ENCODE measurements around the gene RPH3AL. TPM values are rescaled to one million over a fixed set of nuclear protein-coding genes. Genes with fewer than 3 reads are reported as not detected.

The RPH3AL gene
- total and polyA plus RNA-seq, 2 of the 8 experiments (the other 6 are each of a cell fraction or from before 2014, with no cell fraction given) = 5.6 to 5.8 TPM

GRCh38 chr17:285751-286422 lies 66.7 kb downstream of the RPH3AL start:
- Histone ChIP-seq H4K20me1 (replicated peaks in 1 of 2; ENCODE audit: control insufficient read depth in 1 of 2, insufficient read depth in 2 of 2, low read length in 2 of 2) (no peaks in the 10 kb centered on the region), H3K4me2 (ENCODE audit: insufficient read depth in 1 of 2, low read depth in 2 of 2, low read length in 2 of 2) (no peak overlapping the region; a peak in 1 of 4 replicates), H3K56ac (replicated peaks; ENCODE audit: insufficient read length, low read depth, low read length) (no peak overlapping the region), H3K27me3 (replicated peaks in 1 of 4; ENCODE audit: control insufficient read depth in 3 of 4, extremely low read depth in 1 of 4, insufficient read depth in 3 of 4, low read length in 3 of 4) (peaks cover 0 to 8% (median 0%) of the 10 kb centered on the region in 4 experiments; a peak in 3 of 7 replicates), H4K8ac (ENCODE audit: extremely low read depth, insufficient read depth, low read length) (no peak overlapping the region), H3K9ac (replicated peaks in 1 of 4; ENCODE audit: extremely low read depth in 1 of 4, low read depth in 3 of 4, low read length in 3 of 4) (no peak overlapping the region; a peak in 1 of 7 replicates), H2AK5ac (ENCODE audit: low read depth, low read length) (no peak overlapping the region), H3K4ac (replicated peaks; ENCODE audit: insufficient read length, low read depth, low read length) (peak overlapping the region; percentile 19), H3K79me2 (ENCODE audit: control insufficient read depth in 1 of 2, insufficient read depth in 2 of 2, low read length in 2 of 2) (no peaks in the 10 kb centered on the region), H3K79me1 (ENCODE audit: low read depth, low read length) (no peaks in the 10 kb centered on the region), H3K36me3 (ENCODE audit: control insufficient read depth in 2 of 4, insufficient read depth in 4 of 4, low read length in 3 of 4) (no peaks in the 10 kb centered on the region), H3K14ac (ENCODE audit: insufficient read length) (no peak overlapping the region), H2BK15ac (ENCODE audit: low read length) (0 out of 2 replicates have a peak overlapping the region, but pooled peaks have one; percentile 9), H2BK20ac (ENCODE audit: low read length) (no peak overlapping the region), H2BK5ac (ENCODE audit: low read depth, low read length) (no peak overlapping the region), H2BK12ac (ENCODE audit: low read depth, low read length) (no peak overlapping the region), H3K27ac (ENCODE audit: low read depth, low read length) (no peak overlapping the region; the same call in 1 of the 2 replicates), H3K23me2 (ENCODE audit: low read depth, low read length) (no peaks in the 10 kb centered on the region), H3K9me3 (ENCODE audit: insufficient read depth in 2 of 2, low read depth in 1 of 2, low read length in 1 of 2) (no peaks in the 10 kb centered on the region), H2AFZ (ENCODE audit: low read length) (no peak overlapping the region), H3K4me3 (ENCODE audit: extremely low read depth in 1 of 4, insufficient read depth in 2 of 4, low read depth in 3 of 4, low read length in 4 of 4) (no peak overlapping the region), H3K18ac (ENCODE audit: extremely low read depth, low read length) (no peak overlapping the region), H2BK120ac (replicated peaks; ENCODE audit: low read depth, low read length) (no peak overlapping the region), H3K4me1 (replicated peaks in 1 of 4; ENCODE audit: control insufficient read depth in 3 of 4, insufficient read depth in 4 of 4, low read length in 3 of 4) (peaks cover 0 to 9% (median 2%) of the 10 kb centered on the region in 4 experiments; a peak in 5 of 7 replicates), H3K23ac (ENCODE audit: insufficient read length) (no peak overlapping the region), H4K5ac (ENCODE audit: insufficient read length, low read depth, low read length) (no peak overlapping the region), H4K91ac (replicated peaks; ENCODE audit: insufficient read length, low read length) (peak overlapping the region; percentile 42)
- CTCF ChIA-PET (ENCODE audit: partially characterized antibody) = interaction anchor here (0.9 to 1.4 kb wide), 2 partner anchors 20 to 25 kb away, joined by 3 read pairs; no protein-coding TSS in a partner anchor
- 78% methylated on average over 31 of the region's 31 CpGs; no CpG with 5 or more reads in 1 of the 2 experiments for WGBS, 2 experiments (ENCODE audit: extremely low coverage in 1 of 2, insufficient coverage in 1 of 2, insufficient read length in 1 of 2, insufficient replicate concordance in 2 of 2, low coverage in 1 of 2, low lambda C conversion rate in 2 of 2, missing lambda C conversion rate in 1 of 2)
- DNase-seq (ENCODE audit: low read depth in 1 of 2, low spot score in 2 of 2) (peak in 1 of 2 experiments; percentile 61), FAIRE-seq (no peak)
- POLR2A ChIA-PET (ENCODE audit: partially characterized antibody) = no interaction called here
- peak; percentile 72 for TF ChIP-seq E2F6 (IDR thresholded peaks at IDR 0.05)
- no peak for TF ChIP-seq CBX8 (IDR thresholded peaks at IDR 0.05; ENCODE audit: borderline replicate concordance, low read depth, low read length)
- peak; percentile 60 to 65 for TF ChIP-seq RAD21 (IDR thresholded peaks at IDR 0.05 in 1 of 2, conservative IDR thresholded peaks at IDR 0.05 in 1 of 2; ENCODE audit: low read depth in 2 of 2, low read length in 2 of 2)
- TF ChIP-seq CTCF (IDR thresholded peaks at IDR 0.05; ENCODE audit: control extremely low read depth in 1 of 3, insufficient read depth in 1 of 3, low read depth in 1 of 3, low read length in 3 of 3) = peak; percentile 40 to 59 (median 52)
- TF ChIP-seq SP4 (IDR thresholded peaks at IDR 0.05; ENCODE audit: low read length) = no peak
- no peak for TF ChIP-seq SIX5 (IDR thresholded peaks at IDR 0.05; ENCODE audit: low read depth, low read length)
- TF ChIP-seq MAX (IDR thresholded peaks at IDR 0.05) = peak; percentile 61

Measured in H1 (cell line).